NT2/D1 (cell line): ENCODE data around the gene LUC7L2.

Source experiments
- SUZ12 ChIP-seq: IDR thresholded peaks from 2 replicates; pipeline ENCODE4 v1.6.1; 2011; ENCODE audit not compliant: insufficient read length, insufficient read depth; ENCODE audit errors: extremely low read depth
- YY1 ChIP-seq: IDR thresholded peaks from 2 replicates; pipeline ENCODE4 v1.6.1; 2011; ENCODE audit not compliant: insufficient read length, insufficient read depth
- ZNF274 ChIP-seq: IDR thresholded peaks from 2 replicates; pipeline ENCODE4 v1.6.1; 2011; ENCODE audit warnings: mild to moderate bottlenecking, low read depth, low read length

DNA sequence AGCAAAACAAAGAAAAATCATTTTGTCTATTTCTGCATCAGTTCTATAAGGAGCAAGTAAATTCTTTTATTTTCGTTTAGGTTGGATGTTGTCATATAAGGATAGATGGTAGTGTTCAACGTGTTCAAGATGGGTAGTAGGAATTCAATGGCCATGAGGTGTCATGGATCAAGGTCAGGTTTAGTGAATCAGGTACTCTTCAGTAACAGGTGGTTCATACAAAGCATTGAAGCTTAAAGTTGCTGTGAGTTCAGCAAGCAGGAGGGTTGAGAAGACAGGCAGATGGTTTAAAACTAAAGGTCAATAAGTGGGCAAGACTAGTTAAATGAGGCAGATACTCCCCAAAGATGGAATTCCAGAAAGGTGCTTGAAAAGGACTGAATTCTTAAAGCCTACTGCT is 5.6 kb downstream of the LUC7L2 start:
- no peak for TF ChIP-seq YY1
- no peak for TF ChIP-seq ZNF274
- no peak for TF ChIP-seq SUZ12
